ENCODE measurements around the gene HOOK2. TPM values are rescaled to one million over a fixed set of nuclear protein-coding genes. Genes with fewer than 3 reads are reported as not detected.
A peak's percentile ranks its signal among the peaks of the same experiment; 100 is the strongest.

The HOOK2 gene
- total and polyA plus RNA-seq, 9 of the 15 experiments (the other 6 are each of a cell fraction or from before 2014, with no cell fraction given), result 1.3 to 17.2 (median 9.9) TPM

DNA sequence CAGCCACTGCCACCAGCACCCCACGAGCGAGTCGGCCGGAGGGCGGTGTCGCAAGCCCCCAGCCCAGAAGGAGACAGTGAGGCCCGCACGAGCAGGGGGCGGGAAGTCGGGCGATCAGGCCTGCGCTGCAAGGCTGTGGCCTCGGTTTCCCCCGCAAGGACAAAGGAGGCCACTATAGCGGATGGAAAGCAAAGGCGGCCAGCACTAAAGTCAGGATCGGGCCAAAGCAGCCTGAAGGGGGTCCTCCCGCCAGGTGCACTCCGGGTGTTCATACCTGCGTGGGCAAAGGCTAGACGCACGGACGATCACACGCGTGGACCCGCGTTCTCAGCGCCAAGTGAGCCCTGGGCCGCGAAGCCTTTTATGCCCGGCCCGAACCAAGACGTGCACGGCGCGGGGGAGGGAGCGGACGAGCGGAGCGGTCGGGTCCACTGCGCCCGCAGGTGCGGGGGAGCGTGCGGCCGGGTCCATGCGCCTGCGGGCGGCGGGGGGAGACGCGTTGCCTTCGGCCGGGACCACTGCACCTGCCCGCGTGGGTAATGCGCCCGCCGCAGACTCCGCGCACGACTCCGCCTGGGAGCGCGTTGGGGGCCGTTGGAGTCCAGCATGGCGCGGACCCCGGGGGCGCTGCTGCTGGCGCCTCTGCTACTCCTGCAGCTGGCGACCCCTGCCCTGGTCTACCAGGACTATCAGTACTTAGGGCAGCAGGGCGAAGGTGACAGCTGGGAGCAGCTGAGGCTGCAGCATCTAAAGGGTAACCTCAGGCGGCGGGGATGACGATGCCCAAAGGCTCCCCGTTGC, 26.3 kb upstream of the HOOK2 start, which contains the start of the genes PRDX2 and THSD8 (continued):
- TF ChIP-seq ZNF707 (CRISPR knock-in tag; conservative IDR thresholded peaks at IDR 0.05) (0 out of 2 replicates have a peak, but pooled peaks have one; percentile 21), ZNF263 (CRISPR knock-in tag; IDR thresholded peaks at IDR 0.05; ENCODE audit: borderline replicate concordance) (no peak; the same call in 1 of the 2 replicates), BHLHE40 (IDR thresholded peaks at IDR 0.05; ENCODE audit: low read length) (peak; percentile 97), NUFIP1 (IDR thresholded peaks at IDR 0.05; ENCODE audit: partially characterized antibody) (peak; percentile 73), ELF4 (CRISPR knock-in tag; IDR thresholded peaks at IDR 0.05) (peak; percentile 18; the same call in 1 of the 2 replicates), ATF7 (IDR thresholded peaks at IDR 0.05) (peak; percentile 100), ZNF239 (CRISPR knock-in tag; IDR thresholded peaks at IDR 0.05) (no peak), RBFOX2 (IDR thresholded peaks at IDR 0.05; ENCODE audit: low read depth, low read length) (peak; percentile 98), ARID2 (IDR thresholded peaks at IDR 0.05) (no peak), HNRNPL (IDR thresholded peaks at IDR 0.05; ENCODE audit: low read depth, low read length) (peak; percentile 51; the same call in 1 of the 2 replicates), ZBTB43 (CRISPR knock-in tag; IDR thresholded peaks at IDR 0.05) (peak; percentile 93), CREM (IDR thresholded peaks at IDR 0.05; ENCODE audit: low read depth) (peak; percentile 77; the same call in 1 of the 2 replicates), SMARCB1 (IDR thresholded peaks at IDR 0.05; ENCODE audit: insufficient read length, low read depth) (no peak), U2AF1 (optimal IDR thresholded peaks at IDR 0.05; ENCODE audit: low read depth, low read length) (peak; percentile 98), SREBF1 (IDR thresholded peaks at IDR 0.05; ENCODE audit: borderline replicate concordance, low read depth, low read length) (peak; percentile 98), ZBTB7A (IDR thresholded peaks at IDR 0.05; ENCODE audit: borderline replicate concordance, control insufficient read depth, low read depth, low read length) (peak; percentile 82; the same call in 1 of the 2 replicates), ZNF583 (CRISPR knock-in tag; IDR thresholded peaks at IDR 0.05) (no peak), ATF6 (CRISPR knock-in tag; IDR thresholded peaks at IDR 0.05) (0 out of 2 replicates have a peak, but pooled peaks have one; percentile 13)
- TF ChIP-seq, protein P1, sequence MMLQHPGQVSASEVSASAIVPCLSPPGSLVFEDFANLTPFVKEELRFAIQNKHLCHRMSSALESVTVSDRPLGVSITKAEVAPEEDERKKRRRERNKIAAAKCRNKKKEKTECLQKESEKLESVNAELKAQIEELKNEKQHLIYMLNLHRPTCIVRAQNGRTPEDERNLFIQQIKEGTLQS (IDR thresholded peaks at IDR 0.05), result no peak
- TF ChIP-seq, protein P1 (CRISPR knock-in tag; conservative IDR thresholded peaks at IDR 0.05), result 0 out of 2 replicates have a peak, but pooled peaks have one; percentile 14
- TF ChIP-seq, protein P2, sequence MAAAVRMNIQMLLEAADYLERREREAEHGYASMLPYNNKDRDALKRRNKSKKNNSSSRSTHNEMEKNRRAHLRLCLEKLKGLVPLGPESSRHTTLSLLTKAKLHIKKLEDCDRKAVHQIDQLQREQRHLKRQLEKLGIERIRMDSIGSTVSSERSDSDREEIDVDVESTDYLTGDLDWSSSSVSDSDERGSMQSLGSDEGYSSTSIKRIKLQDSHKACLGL (CRISPR knock-in tag; IDR thresholded peaks at IDR 0.05; ENCODE audit: borderline replicate concordance, poor library complexity, severe bottlenecking), result no peak
- TF ChIP-seq, protein P3, sequence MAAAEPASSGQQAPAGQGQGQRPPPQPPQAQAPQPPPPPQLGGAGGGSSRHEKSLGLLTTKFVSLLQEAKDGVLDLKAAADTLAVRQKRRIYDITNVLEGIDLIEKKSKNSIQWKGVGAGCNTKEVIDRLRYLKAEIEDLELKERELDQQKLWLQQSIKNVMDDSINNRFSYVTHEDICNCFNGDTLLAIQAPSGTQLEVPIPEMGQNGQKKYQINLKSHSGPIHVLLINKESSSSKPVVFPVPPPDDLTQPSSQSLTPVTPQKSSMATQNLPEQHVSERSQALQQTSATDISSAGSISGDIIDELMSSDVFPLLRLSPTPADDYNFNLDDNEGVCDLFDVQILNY (CRISPR knock-in tag; IDR thresholded peaks at IDR 0.05), result peak; percentile 88
